Esophagus muscularis mucosa (tissue), 4 donors: ENCODE measurements around the gene PCDHA10. TPM values are rescaled to one million over a fixed set of nuclear protein-coding genes. Genes with fewer than 3 reads are reported as not detected.
"Not testable (repeated sequence)": the region's sequence is repeated elsewhere in the genome, so short reads cannot be mapped to it uniquely, and the experiment has no call there.

ENCODE experiments used
- DNase-seq: peaks from one replicate; pipeline ENCODE4 v3.0.0-alpha.2; 2017; ENCODE audit errors: extremely low spot score
- H3K27ac ChIP-seq, 4 donors: fragments of 200-600 bp; sonication (generic); replicated peaks in 1 of 4; 1 replicate in 3 of 4; 2 replicates in 1 of 4; pipeline ENCODE4 v1.5.1; 2016 to 2019; ENCODE audit warnings: mild to moderate bottlenecking in 1 of 4
- H3K27me3 ChIP-seq, 4 donors: fragments of 200-600 bp; sonication (generic); one replicate each; pipeline versions ENCODE4 v1.5.1 to v1.6.0; 2016 to 2019
- H3K36me3 ChIP-seq, 4 donors: fragments of 200-600 bp; sonication (generic); one replicate each; pipeline ENCODE4 v1.5.1; 2016 to 2019
- H3K4me1 ChIP-seq, 4 donors: fragments of 200-600 bp; sonication (generic); one replicate each; pipeline ENCODE4 v1.5.1; 2016 to 2019
- H3K4me3 ChIP-seq, 4 donors: fragments of 200-600 bp; sonication (generic); 1 replicate in 2 of 4; 2 replicates in 2 of 4; pipeline ENCODE4 v1.5.1; 2016 to 2019; ENCODE audit warnings: mild to moderate bottlenecking in 4 of 4, moderate library complexity in 1 of 4
- H3K9me3 ChIP-seq, 4 donors: fragments of 200-600 bp; sonication (generic); 1 replicate in 3 of 4; 2 replicates in 1 of 4; pipeline ENCODE4 v1.5.1; 2016 to 2019
- EP300 ChIP-seq: sonication (generic); formaldehyde crosslinking; IDR thresholded peaks from one replicate; pipeline ENCODE4 v1.6.1; 2017; ENCODE audit warnings: antibody characterized with exemption
- POLR2A ChIP-seq: fragments of 450-650 bp; IDR thresholded peaks from one replicate; pipeline ENCODE4 v1.6.1; 2017; ENCODE audit warnings: antibody characterized with exemption, moderate library complexity, mild to moderate bottlenecking, low read depth
- POLR2AphosphoS5 ChIP-seq, 2 donors: sonication (generic); formaldehyde crosslinking; IDR thresholded peaks; one replicate each; pipeline ENCODE4 v1.6.1; 2017; ENCODE audit warnings: antibody characterized with exemption in 2 of 2
- WGBS: methylation state at CpG from one replicate; pipeline ENCODE4 v1.1.5; 2018; 5-methylcytosine and 5-hydroxymethylcytosine counted together
- intact Hi-C: fragments of 100-400 bp; cut with DNase I; formaldehyde crosslinking; loops from one replicate; pipeline ENCODE4 v1.15.1; 2023
- total RNA-seq, 4 donors: library from RNA; depleted of rRNA; stranded (reverse); fragments of >200 nt; gene quantifications; one replicate each; pipeline versions ENCODE4 v1.1.0 to v1.2.1, GENCODE V29; 2016
- TF ChIP-seq, protein P1 (sequence below), 3 experiments: fragments of 200-600 bp in 2 of 3; fragments of 450-650 bp in 1 of 3; sonication (generic) in 2 of 3; IDR thresholded peaks; one replicate each; pipeline ENCODE4 v1.5.1; 2017 to 2019; ENCODE audit warnings: antibody characterized with exemption in 3 of 3, mild to moderate bottlenecking in 2 of 3, moderate library complexity in 1 of 3

The PCDHA10 gene, protein sequence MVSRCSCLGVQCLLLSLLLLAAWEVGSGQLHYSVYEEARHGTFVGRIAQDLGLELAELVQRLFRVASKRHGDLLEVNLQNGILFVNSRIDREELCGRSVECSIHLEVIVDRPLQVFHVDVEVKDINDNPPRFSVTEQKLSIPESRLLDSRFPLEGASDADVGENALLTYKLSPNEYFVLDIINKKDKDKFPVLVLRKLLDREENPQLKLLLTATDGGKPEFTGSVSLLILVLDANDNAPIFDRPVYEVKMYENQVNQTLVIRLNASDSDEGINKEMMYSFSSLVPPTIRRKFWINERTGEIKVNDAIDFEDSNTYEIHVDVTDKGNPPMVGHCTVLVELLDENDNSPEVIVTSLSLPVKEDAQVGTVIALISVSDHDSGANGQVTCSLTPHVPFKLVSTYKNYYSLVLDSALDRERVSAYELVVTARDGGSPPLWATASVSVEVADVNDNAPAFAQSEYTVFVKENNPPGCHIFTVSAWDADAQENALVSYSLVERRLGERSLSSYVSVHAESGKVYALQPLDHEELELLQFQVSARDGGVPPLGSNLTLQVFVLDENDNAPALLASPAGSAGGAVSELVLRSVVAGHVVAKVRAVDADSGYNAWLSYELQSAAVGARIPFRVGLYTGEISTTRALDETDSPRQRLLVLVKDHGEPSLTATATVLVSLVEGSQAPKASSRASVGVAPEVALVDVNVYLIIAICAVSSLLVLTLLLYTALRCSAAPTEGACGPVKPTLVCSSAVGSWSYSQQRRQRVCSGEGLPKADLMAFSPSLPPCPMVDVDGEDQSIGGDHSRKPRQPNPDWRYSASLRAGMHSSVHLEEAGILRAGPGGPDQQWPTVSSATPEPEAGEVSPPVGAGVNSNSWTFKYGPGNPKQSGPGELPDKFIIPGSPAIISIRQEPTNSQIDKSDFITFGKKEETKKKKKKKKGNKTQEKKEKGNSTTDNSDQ
- total RNA-seq = 1 to 10 TPM in 2 of 4 donors, under 1 TPM in 2; 0.33 to 1.6 (median 1.0) TPM

- H3K27ac ChIP-seq = peak within 1 kb of the TSS in 1 of 4 donors; percentile 13
- peak within 1 kb of the TSS; percentile 24 to 48 (median 45) for H3K4me3 ChIP-seq
- peaks cover 0 to 63% (median 0%) of the 10 kb centered on the region in 4 donors for H3K27me3 ChIP-seq
- no peak for DNase-seq
- H3K4me1 ChIP-seq = no peaks in the 10 kb centered on the region
- TF ChIP-seq, protein P1, sequence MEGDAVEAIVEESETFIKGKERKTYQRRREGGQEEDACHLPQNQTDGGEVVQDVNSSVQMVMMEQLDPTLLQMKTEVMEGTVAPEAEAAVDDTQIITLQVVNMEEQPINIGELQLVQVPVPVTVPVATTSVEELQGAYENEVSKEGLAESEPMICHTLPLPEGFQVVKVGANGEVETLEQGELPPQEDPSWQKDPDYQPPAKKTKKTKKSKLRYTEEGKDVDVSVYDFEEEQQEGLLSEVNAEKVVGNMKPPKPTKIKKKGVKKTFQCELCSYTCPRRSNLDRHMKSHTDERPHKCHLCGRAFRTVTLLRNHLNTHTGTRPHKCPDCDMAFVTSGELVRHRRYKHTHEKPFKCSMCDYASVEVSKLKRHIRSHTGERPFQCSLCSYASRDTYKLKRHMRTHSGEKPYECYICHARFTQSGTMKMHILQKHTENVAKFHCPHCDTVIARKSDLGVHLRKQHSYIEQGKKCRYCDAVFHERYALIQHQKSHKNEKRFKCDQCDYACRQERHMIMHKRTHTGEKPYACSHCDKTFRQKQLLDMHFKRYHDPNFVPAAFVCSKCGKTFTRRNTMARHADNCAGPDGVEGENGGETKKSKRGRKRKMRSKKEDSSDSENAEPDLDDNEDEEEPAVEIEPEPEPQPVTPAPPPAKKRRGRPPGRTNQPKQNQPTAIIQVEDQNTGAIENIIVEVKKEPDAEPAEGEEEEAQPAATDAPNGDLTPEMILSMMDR (IDR thresholded peaks at IDR 0.05) = peak; percentile 25 to 29 (median 28)
- TF ChIP-seq POLR2AphosphoS5 (IDR thresholded peaks at IDR 0.05) (no peak), POLR2A (no peak), EP300 (no peak)
- WGBS = 21% methylated on average over 44 of the region's 44 CpGs
- H3K36me3 ChIP-seq = no peaks in the 10 kb centered on the region
- intact Hi-C loops = no loop called here
- H3K9me3 ChIP-seq = peaks cover 0 to 30% (median 27%) of the 10 kb centered on the region in 4 donors
Observed at GRCh38 chr5:140855772-140856674, at the start of gene PCDHA10. Gene PCDHA10, plus strand, starts transcription at chr5:140855897. Its CDS starts 152 bp downstream, at chr5:140856049.

DNA sequence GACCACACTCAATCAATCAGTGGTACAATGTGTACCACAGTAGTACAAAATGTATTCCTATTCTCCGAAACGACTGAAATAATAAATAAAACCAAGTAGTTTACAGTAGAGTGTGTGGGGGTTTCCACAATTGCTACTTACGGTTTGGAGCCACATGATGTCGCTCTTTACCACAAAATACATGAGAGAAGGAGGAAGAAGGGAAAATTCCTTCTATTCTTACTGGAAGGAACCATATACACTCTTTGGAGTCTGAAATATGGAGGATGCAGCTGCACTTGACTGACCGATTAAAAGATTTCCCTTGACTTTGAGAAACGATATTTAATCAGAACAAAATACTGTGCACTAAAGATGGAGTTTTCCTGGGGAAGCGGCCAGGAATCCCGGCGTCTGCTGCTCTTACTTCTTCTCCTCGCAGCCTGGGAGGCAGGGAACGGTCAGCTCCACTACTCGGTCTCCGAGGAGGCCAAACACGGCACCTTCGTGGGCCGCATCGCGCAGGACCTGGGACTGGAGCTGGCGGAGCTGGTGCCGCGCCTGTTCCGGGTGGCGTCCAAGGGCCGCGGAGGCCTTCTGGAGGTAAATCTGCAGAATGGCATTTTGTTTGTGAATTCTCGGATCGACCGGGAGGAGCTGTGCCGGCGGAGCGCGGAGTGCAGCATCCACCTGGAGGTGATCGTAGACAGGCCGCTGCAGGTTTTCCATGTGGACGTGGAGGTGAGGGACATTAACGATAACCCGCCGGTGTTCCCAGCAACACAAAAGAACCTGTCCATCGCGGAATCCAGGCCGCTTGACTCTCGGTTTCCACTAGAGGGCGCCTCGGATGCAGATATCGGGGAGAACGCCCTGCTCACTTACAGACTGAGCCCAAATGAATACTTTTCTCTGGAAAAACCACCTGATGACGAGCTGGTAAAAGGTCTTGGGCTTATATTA is 48.6 kb upstream of the PCDHA10 start, which contains the start of gene PCDHA4:
TSS of gene PCDHA4 (plus strand) at position 235 of the 942 bp plus-strand sequence.
- Histone ChIP-seq H3K4me3 (peak within 1 kb of the TSS; percentile 22 to 54 (median 44)), H3K36me3 (no peaks in the 10 kb centered on the region), H3K27ac (no peak within 1 kb of the TSS), H3K4me1 (no peaks in the 10 kb centered on the region), H3K27me3 (peaks cover 0 to 48% (median 0%) of the 10 kb centered on the region in 4 donors), H3K9me3 (peaks cover 0 to 57% (median 47%) of the 10 kb centered on the region in 4 donors)
- WGBS = 20% methylated on average over 31 of the region's 47 CpGs
- DNase-seq = no peak
- TF ChIP-seq, protein P1 (IDR thresholded peaks at IDR 0.05) = peak in 2 of 3 experiments; percentile 23 to 39
- TF ChIP-seq POLR2A = no peak
- intact Hi-C loops = no loop called here

DNA sequence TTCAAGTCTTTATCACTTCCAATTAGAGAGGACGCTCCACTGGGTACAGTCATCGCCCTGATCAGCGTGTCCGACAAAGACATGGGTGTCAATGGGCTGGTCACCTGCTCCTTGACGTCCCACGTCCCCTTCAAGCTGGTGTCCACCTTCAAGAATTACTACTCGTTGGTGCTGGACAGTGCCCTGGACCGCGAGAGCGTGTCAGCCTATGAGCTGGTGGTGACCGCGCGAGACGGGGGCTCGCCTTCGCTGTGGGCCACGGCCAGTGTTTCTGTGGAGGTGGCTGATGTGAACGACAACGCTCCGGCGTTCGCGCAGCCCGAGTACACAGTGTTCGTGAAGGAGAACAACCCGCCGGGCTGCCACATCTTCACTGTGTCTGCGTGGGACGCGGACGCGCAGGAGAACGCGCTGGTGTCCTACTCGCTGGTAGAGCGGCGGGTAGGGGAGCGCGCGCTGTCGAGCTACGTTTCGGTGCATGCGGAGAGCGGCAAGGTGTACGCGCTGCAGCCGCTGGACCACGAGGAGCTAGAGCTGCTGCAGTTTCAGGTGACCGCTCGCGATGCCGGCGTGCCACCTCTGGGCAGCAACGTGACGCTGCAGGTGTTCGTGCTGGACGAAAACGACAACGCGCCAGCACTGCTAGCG is 47.3 kb upstream of the PCDHA10 start:
- H3K4me3 ChIP-seq, H3K4me1 ChIP-seq, H3K36me3 ChIP-seq, intact Hi-C loops, DNase-seq, H3K27ac ChIP-seq: not testable (repeated sequence)
- peaks cover 0 to 35% (median 0%) of the 10 kb centered on the region in 4 donors for H3K27me3 ChIP-seq
- WGBS = 64% methylated on average over 29 of the region's 62 CpGs
- H3K9me3 ChIP-seq = peaks cover 0 to 44% (median 35%) of the 10 kb centered on the region in 4 donors

- no peak overlapping the region for H3K4me3 ChIP-seq
- WGBS = 73% methylated on average over 35 of the region's 43 CpGs
- no peak for DNase-seq
- no peak overlapping the region for H3K27ac ChIP-seq
- intact Hi-C loops = no loop called here
- H3K36me3 ChIP-seq = no peaks in the 10 kb centered on the region
- no peak for TF ChIP-seq POLR2AphosphoS5 (IDR thresholded peaks at IDR 0.05)
- TF ChIP-seq POLR2A = no peak
- no peak for TF ChIP-seq EP300
- TF ChIP-seq, protein P1 (IDR thresholded peaks at IDR 0.05) = no peak
- peaks cover 0 to 43% (median 32%) of the 10 kb centered on the region in 4 donors for H3K9me3 ChIP-seq
- H3K4me1 ChIP-seq = no peaks in the 10 kb centered on the region
- H3K27me3 ChIP-seq = peaks cover 0 to 34% (median 0%) of the 10 kb centered on the region in 4 donors
Observed at GRCh38 chr5:140808889-140809291, 46.8 kb upstream of the PCDHA10 start.
